Esophagus (tissue), 2 donors: Measurements from ENCODE around the gene CALB2. TPM values are rescaled to one million over a fixed set of nuclear protein-coding genes. Genes with fewer than 3 reads are reported as not detected.

Experiments
- H3K27ac ChIP-seq, 2 donors: one replicate each; pipeline ENCODE4 v1.5.1; 2013; ENCODE audit warnings: low read depth in 2 of 2, mild to moderate bottlenecking in 2 of 2, inconsistent platforms in 1 of 2, low read length in 1 of 2, moderate library complexity in 1 of 2
- H3K27me3 ChIP-seq, 2 donors: one replicate each; pipeline ENCODE4 v1.6.1; 2013; ENCODE audit warnings: low read length in 2 of 2, control low read depth in 1 of 2, mild to moderate bottlenecking in 1 of 2; ENCODE audit not compliant: insufficient read depth in 2 of 2, control insufficient read depth in 1 of 2
- H3K36me3 ChIP-seq, 2 donors: one replicate each; pipeline ENCODE4 v1.6.1; 2013; ENCODE audit warnings: low read length in 1 of 2; ENCODE audit not compliant: control insufficient read depth in 2 of 2, insufficient read depth in 2 of 2
- H3K4me1 ChIP-seq, 2 donors: one replicate each; pipeline ENCODE4 v1.6.1; 2013; ENCODE audit warnings: low read length in 1 of 2; ENCODE audit not compliant: control insufficient read depth in 2 of 2, insufficient read depth in 2 of 2
- H3K4me3 ChIP-seq, 2 donors: one replicate each; pipeline ENCODE4 v1.5.1; 2013; ENCODE audit warnings: low read length in 2 of 2, mild to moderate bottlenecking in 2 of 2, low read depth in 1 of 2, moderate library complexity in 1 of 2
- H3K9me3 ChIP-seq, 2 donors: one replicate each; pipeline ENCODE4 v1.6.1; 2013; ENCODE audit warnings: mild to moderate bottlenecking in 2 of 2, low read depth in 1 of 2, low read length in 1 of 2, moderate library complexity in 1 of 2; ENCODE audit not compliant: control insufficient read depth in 2 of 2, insufficient read depth in 1 of 2
- WGBS, 2 donors: extraction: QIAGEN DNeasy Blood & Tissue Kit; methylation state at CpG; one replicate each; pipeline ENCODE4 v1.1.7; 2013; 5-methylcytosine and 5-hydroxymethylcytosine counted together
- polyA plus RNA-seq, 2 donors: library from polyadenylated mRNA; stranded (reverse); fragments of 200-250 nt; gene quantifications; one replicate each; pipeline ENCODE4 v1.2.3, GENCODE V29; 2013
- donor health status: healthy with polysubstance abuse.
- donor health status: Bipolar disorder and iron deficiency.

CALB2 gene
- polyA plus RNA-seq, 2 donors = 2.2 to 6.3 TPM

- WGBS, 2 donors = 84 to 94% methylated on average over 5 of the region's 5 CpGs
- Histone ChIP-seq H3K4me1 (no peaks in the 10 kb centered on the region), H3K36me3 (no peaks in the 10 kb centered on the region), H3K4me3 (no peak overlapping the region), H3K27ac (no peak overlapping the region), H3K27me3 (no peaks in the 10 kb centered on the region), H3K9me3 (no peaks in the 10 kb centered on the region)
Measured at GRCh38 chr16:71414038-71414437, 55.5 kb downstream of the CALB2 start.

GRCh38 chr16:71421911-71422310, 63.4 kb downstream of the CALB2 start:
- Histone ChIP-seq H3K9me3 (peaks cover 0 to 3% of the 10 kb centered on the region in 2 donors), H3K4me3 (no peak overlapping the region), H3K27me3 (no peaks in the 10 kb centered on the region), H3K36me3 (no peaks in the 10 kb centered on the region), H3K4me1 (no peaks in the 10 kb centered on the region), H3K27ac (no peak overlapping the region)
- 60 to 62% methylated on average over 4 of the region's 4 CpGs for WGBS, 2 donors

GRCh38 chr16:71423016-71423415, 64.5 kb downstream of the CALB2 start:
- Histone ChIP-seq H3K4me1 (no peaks in the 10 kb centered on the region), H3K4me3 (no peak overlapping the region), H3K27ac (no peak overlapping the region), H3K9me3 (peaks cover 0 to 3% of the 10 kb centered on the region in 2 donors), H3K36me3 (no peaks in the 10 kb centered on the region), H3K27me3 (no peaks in the 10 kb centered on the region)
- WGBS, 2 donors = 67 to 80% methylated on average over 2 of the region's 2 CpGs

GRCh38 chr16:71423865-71424264, 65.3 kb downstream of the CALB2 start:
- Histone ChIP-seq H3K4me1 (no peaks in the 10 kb centered on the region), H3K27me3 (no peaks in the 10 kb centered on the region), H3K9me3 (peaks cover 0 to 3% of the 10 kb centered on the region in 2 donors), H3K4me3 (no peak overlapping the region), H3K27ac (no peak overlapping the region), H3K36me3 (no peaks in the 10 kb centered on the region)
- WGBS, 2 donors = 80 to 84% methylated on average over 7 of the region's 7 CpGs

- H3K4me3 ChIP-seq = no peak overlapping the region
- no peaks in the 10 kb centered on the region for H3K36me3 ChIP-seq
- no peaks in the 10 kb centered on the region for H3K4me1 ChIP-seq
- H3K27ac ChIP-seq = no peak overlapping the region
- 60 to 64% methylated on average over 6 of the region's 6 CpGs for WGBS, 2 donors
- peaks cover 0 to 3% of the 10 kb centered on the region in 2 donors for H3K9me3 ChIP-seq
- no peaks in the 10 kb centered on the region for H3K27me3 ChIP-seq
Measured at GRCh38 chr16:71424626-71425025, 66.1 kb downstream of the CALB2 start.

GRCh38 chr16:71425746-71426068, 67.2 kb downstream of the CALB2 start:
- no peaks in the 10 kb centered on the region for H3K27me3 ChIP-seq
- H3K9me3 ChIP-seq = peaks cover 0 to 6% of the 10 kb centered on the region in 2 donors
- no peak overlapping the region for H3K27ac ChIP-seq
- WGBS, 2 donors = 9 to 14% methylated on average over 18 of the region's 18 CpGs
- H3K4me1 ChIP-seq = no peaks in the 10 kb centered on the region
- no peaks in the 10 kb centered on the region for H3K36me3 ChIP-seq
- H3K4me3 ChIP-seq = no peak overlapping the region

- Histone ChIP-seq H3K27me3 (no peaks in the 10 kb centered on the region), H3K36me3 (no peaks in the 10 kb centered on the region), H3K27ac (no peak overlapping the region), H3K9me3 (peaks cover 0 to 9% of the 10 kb centered on the region in 2 donors), H3K4me3 (no peak overlapping the region), H3K4me1 (no peaks in the 10 kb centered on the region)
- WGBS, 2 donors = 5 to 6% methylated on average over 48 of the region's 48 CpGs
Measured at GRCh38 chr16:71426069-71426879, 67.8 kb downstream of the CALB2 start.

GRCh38 chr16:71426880-71427615, 68.5 kb downstream of the CALB2 start:
- no peak overlapping the region for H3K4me3 ChIP-seq
- H3K27me3 ChIP-seq = no peaks in the 10 kb centered on the region
- no peaks in the 10 kb centered on the region for H3K4me1 ChIP-seq
- no peak overlapping the region for H3K27ac ChIP-seq
- no peaks in the 10 kb centered on the region for H3K36me3 ChIP-seq
- 64 to 66% methylated on average over 12 of the region's 12 CpGs for WGBS, 2 donors
- peaks cover 0 to 14% of the 10 kb centered on the region in 2 donors for H3K9me3 ChIP-seq

GRCh38 chr16:71428385-71428784, 69.9 kb downstream of the CALB2 start:
- no peak overlapping the region for H3K4me3 ChIP-seq
- no peaks in the 10 kb centered on the region for H3K36me3 ChIP-seq
- H3K27ac ChIP-seq = no peak overlapping the region
- H3K4me1 ChIP-seq = no peaks in the 10 kb centered on the region
- H3K27me3 ChIP-seq = no peaks in the 10 kb centered on the region
- peaks cover 0 to 14% of the 10 kb centered on the region in 2 donors for H3K9me3 ChIP-seq
